ENCODE results near the gene SOCS7.

GRCh38 chr17:38430316-38430715 lies 78.7 kb downstream of the SOCS7 start:
- TF ChIP-seq CTCF (IDR thresholded peaks at IDR 0.05) = no peak
- TF ChIP-seq POLR2A (IDR thresholded peaks at IDR 0.05) = no peak
- TF ChIP-seq POLR2AphosphoS5 (IDR thresholded peaks at IDR 0.05; ENCODE audit: insufficient read depth in 1 of 2, low read depth in 1 of 2) = no peak
